ENCODE measurements around the gene FERMT2.

- TF ChIP-seq CTCF (conservative IDR thresholded peaks at IDR 0.05; ENCODE audit: low read length) (no peak), EZH2phosphoT487 (IDR thresholded peaks at IDR 0.05; ENCODE audit: borderline replicate concordance) (no peak)
Measured at GRCh38 chr14:52845081-52845480, 105.8 kb downstream of the FERMT2 start.
